ENCODE results near the gene CELA2A. TPM values are rescaled to one million over a fixed set of nuclear protein-coding genes. Genes with fewer than 3 reads are reported as not detected.

Gene CELA2A
- total RNA-seq (1 to 10 TPM in 1 of 2 donors, not detected in 1; 1.5 TPM), polyA plus RNA-seq (under 1 TPM; 0.11 to 0.20 TPM)
- long read RNA-seq, donor 1, result 0 reads
- long read RNA-seq, donor 2, result 0 reads
- long read RNA-seq, donor 3, result 0 reads
- long read RNA-seq, donor 4, result 0 reads
- long read RNA-seq, donor 5, result 0 reads

DNA sequence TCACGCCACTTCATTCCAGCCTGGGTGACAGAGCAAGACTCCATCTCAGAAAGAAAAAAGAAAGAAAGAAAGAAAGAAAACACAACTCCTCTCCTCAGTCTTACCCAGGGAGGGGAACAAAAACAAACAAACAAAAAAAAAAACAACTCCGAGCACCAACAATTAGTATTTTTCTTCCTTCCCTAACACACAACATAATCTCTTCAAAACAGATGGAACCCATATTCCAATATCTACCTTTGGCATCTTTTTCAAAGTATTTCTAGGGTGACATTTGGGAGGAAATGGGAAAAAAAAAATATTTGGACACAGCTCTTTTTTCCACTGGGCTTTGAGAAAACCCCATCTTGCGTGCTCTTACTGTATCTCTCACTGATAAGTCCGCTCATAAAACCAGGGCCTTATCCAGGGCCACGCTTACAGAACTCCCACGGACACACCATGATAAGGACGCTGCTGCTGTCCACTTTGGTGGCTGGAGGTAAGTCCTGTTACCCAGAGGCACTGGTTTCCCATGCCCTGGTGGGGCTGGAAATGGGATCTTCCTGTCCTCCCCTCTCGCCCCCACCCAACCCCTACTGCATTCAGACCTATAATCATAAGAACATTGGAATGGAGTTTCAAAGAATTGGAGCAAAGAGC, at the start of gene CELA2A:
Gene CELA2A (plus strand): TSS at position 420 of the 642 bp plus-strand sequence. CDS start 22 bp downstream, at position 442.
- Histone ChIP-seq H3K9ac (ENCODE audit: insufficient read depth in 1 of 2, low read length in 2 of 2) (no peak within 1 kb of the TSS), H3K36me3 (ENCODE audit: control insufficient read depth in 4 of 4, insufficient read depth in 4 of 4, low read length in 4 of 4) (no peaks in the 10 kb centered on the region), H3K27ac (ENCODE audit: low read depth in 1 of 2, low read length in 1 of 2) (no peak within 1 kb of the TSS), H3K9me3 (ENCODE audit: control insufficient read depth in 4 of 4, insufficient read depth in 3 of 4, low read length in 3 of 4) (no peaks in the 10 kb centered on the region), H3K4me1 (ENCODE audit: control insufficient read depth in 5 of 5, insufficient read depth in 5 of 5, low read length in 5 of 5) (peaks cover 0 to 1% (median 0%) of the 10 kb centered on the region in 5 donors), H3K4me3 (no peak within 1 kb of the TSS), H3K27me3 (ENCODE audit: control insufficient read depth in 3 of 3, insufficient read depth in 3 of 3, low read length in 2 of 3) (no peaks in the 10 kb centered on the region)
- TF ChIP-seq, protein P1, sequence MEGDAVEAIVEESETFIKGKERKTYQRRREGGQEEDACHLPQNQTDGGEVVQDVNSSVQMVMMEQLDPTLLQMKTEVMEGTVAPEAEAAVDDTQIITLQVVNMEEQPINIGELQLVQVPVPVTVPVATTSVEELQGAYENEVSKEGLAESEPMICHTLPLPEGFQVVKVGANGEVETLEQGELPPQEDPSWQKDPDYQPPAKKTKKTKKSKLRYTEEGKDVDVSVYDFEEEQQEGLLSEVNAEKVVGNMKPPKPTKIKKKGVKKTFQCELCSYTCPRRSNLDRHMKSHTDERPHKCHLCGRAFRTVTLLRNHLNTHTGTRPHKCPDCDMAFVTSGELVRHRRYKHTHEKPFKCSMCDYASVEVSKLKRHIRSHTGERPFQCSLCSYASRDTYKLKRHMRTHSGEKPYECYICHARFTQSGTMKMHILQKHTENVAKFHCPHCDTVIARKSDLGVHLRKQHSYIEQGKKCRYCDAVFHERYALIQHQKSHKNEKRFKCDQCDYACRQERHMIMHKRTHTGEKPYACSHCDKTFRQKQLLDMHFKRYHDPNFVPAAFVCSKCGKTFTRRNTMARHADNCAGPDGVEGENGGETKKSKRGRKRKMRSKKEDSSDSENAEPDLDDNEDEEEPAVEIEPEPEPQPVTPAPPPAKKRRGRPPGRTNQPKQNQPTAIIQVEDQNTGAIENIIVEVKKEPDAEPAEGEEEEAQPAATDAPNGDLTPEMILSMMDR (IDR thresholded peaks at IDR 0.05; ENCODE audit: control extremely low read depth, extremely low read depth), result no peak
- 87 to 88% methylated on average over 8 of the region's 8 CpGs for WGBS, 2 donors
- ATAC-seq (ENCODE audit: insufficient read depth, low FRiP score) (no peak), DNase-seq (no peak)

DNA sequence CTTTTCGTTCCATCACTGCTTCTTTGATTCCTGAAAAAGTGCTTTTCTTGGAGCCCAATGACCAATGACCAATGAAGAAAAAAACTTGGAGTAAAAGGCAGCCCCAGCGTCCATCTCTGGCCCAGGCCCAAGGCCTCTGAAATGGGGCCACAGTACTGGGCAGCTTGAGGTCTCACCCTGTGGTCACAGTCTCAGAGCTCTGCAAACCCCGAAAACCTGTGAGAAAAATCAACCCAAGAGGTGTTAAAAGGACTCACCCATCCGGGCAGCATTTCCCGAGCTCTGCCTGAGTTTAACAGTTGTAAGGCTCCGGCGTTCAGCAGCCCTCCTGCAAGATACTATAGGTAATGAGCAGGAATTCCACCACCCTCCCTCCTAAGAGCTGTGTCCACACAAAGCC, 49.0 kb upstream of the CELA2A start:
- WGBS, 2 donors, result 72 to 85% methylated on average over 7 of the region's 7 CpGs

DNA sequence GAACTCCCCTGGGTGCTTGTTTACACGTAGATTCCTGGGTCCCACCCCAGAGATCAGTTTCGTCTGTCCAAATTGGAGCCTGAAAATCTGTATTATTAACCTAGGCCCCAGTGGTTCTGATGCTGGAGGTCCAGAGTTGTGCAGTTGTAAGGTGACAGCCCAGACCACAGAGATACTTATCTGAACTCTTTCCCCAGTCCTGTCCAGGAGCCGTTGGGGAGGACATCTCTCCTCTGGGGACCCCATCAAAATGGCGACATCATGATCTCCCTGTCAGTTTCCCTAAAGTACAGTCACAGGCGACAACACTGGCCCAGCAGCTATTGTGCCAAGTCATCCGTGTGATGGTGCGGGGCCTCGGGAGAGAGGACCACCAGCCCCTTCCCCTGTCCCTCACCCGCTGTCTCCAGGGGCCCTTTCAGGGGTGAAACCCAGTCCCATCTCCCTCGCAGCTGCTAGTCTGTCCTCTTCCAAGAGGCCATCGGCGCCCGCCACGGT, 47.6 kb upstream of the CELA2A start:
- Histone ChIP-seq H3K27ac (ENCODE audit: low read depth in 1 of 2, low read length in 1 of 2) (no peak overlapping the region), H3K4me1 (ENCODE audit: control insufficient read depth in 5 of 5, insufficient read depth in 5 of 5, low read length in 5 of 5) (peaks cover 0 to 24% (median 6%) of the 10 kb centered on the region in 5 donors)

More for the DNA sequence above, 49.0 kb upstream of the CELA2A start:
- ATAC-seq (ENCODE audit: insufficient read depth, low FRiP score), result no peak
- Histone ChIP-seq H3K9ac (ENCODE audit: insufficient read depth in 1 of 2, low read length in 2 of 2) (no peak overlapping the region), H3K9me3 (ENCODE audit: control insufficient read depth in 4 of 4, insufficient read depth in 3 of 4, low read length in 3 of 4) (no peaks in the 10 kb centered on the region), H3K4me1 (ENCODE audit: control insufficient read depth in 5 of 5, insufficient read depth in 5 of 5, low read length in 5 of 5) (peaks cover 0 to 24% (median 6%) of the 10 kb centered on the region in 5 donors), H3K36me3 (ENCODE audit: control insufficient read depth in 4 of 4, insufficient read depth in 4 of 4, low read length in 4 of 4) (no peaks in the 10 kb centered on the region), H3K27ac (ENCODE audit: low read depth in 1 of 2, low read length in 1 of 2) (no peak overlapping the region), H3K4me3 (no peak overlapping the region), H3K27me3 (ENCODE audit: control insufficient read depth in 3 of 3, insufficient read depth in 3 of 3, low read length in 2 of 3) (peaks cover 0 to 4% (median 0%) of the 10 kb centered on the region in 3 donors)
- DNase-seq, result no peak
- TF ChIP-seq, protein P1 (IDR thresholded peaks at IDR 0.05; ENCODE audit: control extremely low read depth, extremely low read depth), result no peak

More for the DNA sequence above, 47.6 kb upstream of the CELA2A start:
- TF ChIP-seq, protein P1 (IDR thresholded peaks at IDR 0.05; ENCODE audit: control extremely low read depth, extremely low read depth), result no peak
- DNase-seq, result no peak
- H3K9me3 ChIP-seq (ENCODE audit: control insufficient read depth in 4 of 4, insufficient read depth in 3 of 4, low read length in 3 of 4), result no peaks in the 10 kb centered on the region
- H3K9ac ChIP-seq (ENCODE audit: insufficient read depth in 1 of 2, low read length in 2 of 2), result peak overlapping the region; percentile 31 to 79
- H3K36me3 ChIP-seq (ENCODE audit: control insufficient read depth in 4 of 4, insufficient read depth in 4 of 4, low read length in 4 of 4), result no peaks in the 10 kb centered on the region
- H3K4me3 ChIP-seq, result no peak overlapping the region
- peaks cover 0 to 4% (median 0%) of the 10 kb centered on the region in 3 donors for H3K27me3 ChIP-seq (ENCODE audit: control insufficient read depth in 3 of 3, insufficient read depth in 3 of 3, low read length in 2 of 3)
- WGBS, 2 donors, result 31 to 33% methylated on average over 14 of the region's 14 CpGs
- ATAC-seq (ENCODE audit: insufficient read depth, low FRiP score), result no peak
